MG63 (cell line): ENCODE measurements around the gene KIF25. TPM values are rescaled to one million over a fixed set of nuclear protein-coding genes. Genes with fewer than 3 reads are reported as not detected.

Source experiments
- DNase-seq: peaks from one replicate; pipeline ENCODE4 v3.0.0-alpha.2; 2020
- H3K27me3 ChIP-seq: fragments of 250-450 bp; sonication (Bioruptor Pico); 2 replicates; pipeline ENCODE4 v1.5.1; 2020; ENCODE audit warnings: mild to moderate bottlenecking, moderate library complexity
- H3K36me3 ChIP-seq: fragments of 250-450 bp; sonication (Bioruptor Pico); 2 replicates; pipeline ENCODE4 v1.5.1; 2020; ENCODE audit warnings: mild to moderate bottlenecking, moderate library complexity
- H3K4me3 ChIP-seq: fragments of 250-450 bp; sonication (Bioruptor Pico); 2 replicates; pipeline ENCODE4 v1.5.1; 2020; ENCODE audit warnings: mild to moderate bottlenecking, moderate library complexity
- H3K9me3 ChIP-seq: fragments of 250-450 bp; sonication (Bioruptor Pico); 2 replicates; pipeline ENCODE4 v1.5.1; 2020; ENCODE audit warnings: mild to moderate bottlenecking, moderate library complexity
- total RNA-seq: library from RNA; depleted of rRNA; stranded (reverse); fragments of >200 nt; shearing (Covaris generic); gene quantifications from 2 replicates; pipeline ENCODE4 v1.2.3, GENCODE V29; 2014; ENCODE audit warnings: low replicate concordance

The KIF25 gene
- total RNA-seq, 1 experiment from 2014 or later: not detected

DNA sequence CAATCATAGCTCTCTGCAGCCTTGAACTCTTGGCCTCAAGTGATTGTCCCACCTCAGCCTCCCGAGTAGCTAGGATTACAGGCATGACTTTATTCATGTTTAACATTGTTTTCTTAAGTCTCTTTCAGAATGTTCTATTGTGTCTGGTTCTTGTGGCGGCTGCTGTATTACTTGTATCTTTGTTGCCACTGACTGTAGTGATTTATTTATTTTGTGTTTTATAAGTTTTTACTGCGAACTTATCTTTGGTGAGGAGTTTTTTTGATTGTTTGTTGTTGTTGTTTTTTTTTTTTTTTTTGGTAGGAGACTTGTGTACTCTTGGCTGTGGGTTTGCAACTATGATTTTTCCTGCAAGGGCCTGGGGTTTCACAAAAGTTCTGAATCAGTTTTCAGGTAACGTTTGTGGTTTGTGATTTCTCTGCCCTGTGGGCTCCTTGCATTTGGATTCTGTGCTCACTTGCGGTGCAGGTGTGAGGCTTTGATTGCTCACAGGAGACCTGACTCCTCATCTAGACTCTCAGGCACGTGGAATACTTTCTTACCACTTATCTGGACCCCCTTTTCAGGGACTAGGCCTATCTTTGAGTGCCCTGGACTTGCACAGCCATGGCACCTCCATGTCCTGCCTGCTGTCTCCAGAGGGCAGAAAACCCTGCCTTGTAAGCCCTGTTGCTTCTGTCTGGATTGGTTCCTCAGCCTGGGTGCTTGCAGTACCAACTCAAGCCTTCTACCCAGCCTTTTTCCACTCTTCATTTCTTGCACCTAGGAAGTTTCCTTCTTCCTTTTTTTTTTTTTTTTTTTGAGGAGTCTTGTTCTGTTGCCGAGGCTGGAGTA is 25.2 kb downstream of the KIF25 start:
- H3K9me3 ChIP-seq: no peaks in the 10 kb centered on the region
- DNase-seq: no peak
- H3K27me3 ChIP-seq: no peaks in the 10 kb centered on the region
- no peak overlapping the region for H3K4me3 ChIP-seq
- no peaks in the 10 kb centered on the region for H3K36me3 ChIP-seq

DNA sequence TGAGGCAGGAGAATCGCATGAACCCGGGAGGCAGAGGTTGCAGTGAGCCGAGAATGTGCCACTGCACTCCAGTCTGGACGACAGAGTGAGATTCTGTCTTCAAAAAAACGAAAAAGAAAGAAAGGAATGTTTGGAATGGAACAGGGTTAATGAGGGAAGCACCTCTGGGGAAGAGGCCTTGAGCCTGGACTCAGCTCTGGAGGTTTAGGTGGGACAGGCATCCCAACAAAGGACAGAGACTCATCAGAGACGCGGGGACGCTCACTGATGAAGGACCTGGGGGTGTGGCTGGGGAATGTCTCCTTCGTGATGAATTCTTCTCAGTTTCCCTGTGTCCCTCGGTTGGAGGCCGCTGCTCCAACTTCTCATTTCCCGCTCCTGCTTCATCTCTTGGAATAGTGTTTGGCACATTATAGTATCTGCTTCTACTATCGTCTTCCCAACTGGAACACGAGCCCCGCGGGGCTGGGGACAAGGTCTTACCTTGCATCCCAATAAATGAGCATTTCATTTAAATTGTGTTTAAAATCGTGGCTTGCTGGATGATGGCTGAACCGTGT is 27.6 kb downstream of the KIF25 start:
- Histone ChIP-seq H3K27me3 (no peaks in the 10 kb centered on the region), H3K9me3 (no peaks in the 10 kb centered on the region), H3K4me3 (no peak overlapping the region), H3K36me3 (no peaks in the 10 kb centered on the region)
- DNase-seq: no peak

- no peak for DNase-seq
- H3K4me3 ChIP-seq: no peak overlapping the region
- H3K27me3 ChIP-seq: no peaks in the 10 kb centered on the region
- H3K9me3 ChIP-seq: no peaks in the 10 kb centered on the region
- H3K36me3 ChIP-seq: no peaks in the 10 kb centered on the region
Observed at GRCh38 chr6:168025831-168026710, 28.6 kb downstream of the KIF25 start.

DNA sequence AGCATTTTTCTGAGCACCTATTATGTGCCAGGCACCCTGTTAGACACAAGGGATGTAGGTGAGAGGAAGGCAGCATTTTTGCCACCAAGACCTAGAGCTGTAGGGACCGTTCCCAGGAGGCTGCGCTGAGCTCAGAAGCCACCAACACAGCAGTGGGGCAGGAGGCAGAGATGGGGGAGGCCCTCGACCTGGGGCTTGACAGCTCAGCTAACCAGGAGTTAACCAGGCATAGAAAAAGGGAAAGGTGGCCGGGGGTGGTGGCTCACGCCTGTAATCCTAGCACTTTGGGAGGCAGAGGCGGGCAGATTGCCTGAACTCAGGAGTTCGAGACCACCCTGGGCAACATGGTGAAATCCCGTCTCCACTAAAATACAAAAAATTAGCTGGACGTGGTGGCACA is 29.5 kb downstream of the KIF25 start:
- DNase-seq: no peak
- Histone ChIP-seq H3K4me3 (no peak overlapping the region), H3K27me3 (no peaks in the 10 kb centered on the region), H3K36me3 (no peaks in the 10 kb centered on the region), H3K9me3 (no peaks in the 10 kb centered on the region)

DNA sequence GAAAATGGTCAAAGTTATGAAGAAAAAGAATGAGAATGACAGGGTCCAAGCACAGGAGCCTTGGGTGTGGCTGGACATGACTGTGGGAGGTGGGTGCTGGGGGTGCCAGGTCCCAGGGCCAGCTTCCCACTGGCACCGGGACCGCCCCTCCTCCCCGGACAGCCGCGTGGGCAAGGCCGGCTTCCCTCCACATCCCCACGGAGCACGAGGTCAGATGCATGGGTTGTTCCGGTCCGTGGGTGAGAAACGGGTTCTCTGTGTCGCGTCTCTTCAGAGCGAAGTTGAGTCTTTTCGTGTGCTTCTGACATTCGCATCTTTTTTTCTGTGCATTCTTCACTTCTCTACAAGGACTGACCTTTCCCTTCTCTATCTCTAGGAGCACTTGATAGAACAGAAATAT is 30.1 kb downstream of the KIF25 start:
- no peak overlapping the region for H3K4me3 ChIP-seq
- H3K27me3 ChIP-seq: no peaks in the 10 kb centered on the region
- no peaks in the 10 kb centered on the region for H3K9me3 ChIP-seq
- no peaks in the 10 kb centered on the region for H3K36me3 ChIP-seq
- no peak for DNase-seq

GRCh38 chr6:168028181-168028580 is 30.7 kb downstream of the KIF25 start:
- H3K36me3 ChIP-seq: no peaks in the 10 kb centered on the region
- no peaks in the 10 kb centered on the region for H3K27me3 ChIP-seq
- no peaks in the 10 kb centered on the region for H3K9me3 ChIP-seq
- DNase-seq: no peak
- no peak overlapping the region for H3K4me3 ChIP-seq

DNA sequence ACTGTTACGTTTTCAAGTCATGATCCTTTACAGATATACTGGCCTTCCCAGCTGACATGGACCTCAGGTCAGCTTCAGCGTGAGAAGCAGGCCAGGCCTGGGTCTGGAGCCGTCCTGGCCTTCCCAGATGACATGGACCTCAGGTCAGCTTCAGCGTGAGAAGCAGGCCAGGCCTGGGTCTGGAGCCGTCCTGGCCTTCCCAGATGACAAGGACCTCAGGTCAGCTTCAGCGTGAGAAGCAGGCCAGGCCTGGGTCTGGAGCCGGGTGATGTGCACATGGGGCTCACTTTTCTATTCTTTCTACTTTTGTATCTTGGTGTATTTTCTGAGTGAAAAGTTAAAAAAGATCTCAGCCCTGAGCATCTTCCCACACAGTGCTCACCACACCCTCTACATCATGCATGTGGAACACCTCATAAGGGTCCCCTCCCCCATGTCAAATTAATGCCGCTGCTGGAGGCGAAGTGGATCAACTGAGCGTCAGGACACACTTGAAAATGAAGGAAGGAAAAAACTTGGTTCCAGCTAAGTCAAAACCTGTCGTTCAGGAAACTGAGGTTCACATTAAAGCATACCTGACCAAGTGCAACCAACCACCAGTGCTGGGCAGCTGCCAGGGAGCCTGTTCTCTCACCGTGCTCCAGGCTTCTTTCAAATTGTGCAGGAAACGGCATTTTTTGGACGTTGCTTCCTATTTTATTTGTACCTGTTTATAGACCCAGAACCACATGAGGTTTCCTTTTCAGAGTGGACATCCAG is 32.2 kb downstream of the KIF25 start:
- H3K4me3 ChIP-seq: no peak overlapping the region
- no peaks in the 10 kb centered on the region for H3K9me3 ChIP-seq
- H3K36me3 ChIP-seq: no peaks in the 10 kb centered on the region
- DNase-seq: no peak
- no peaks in the 10 kb centered on the region for H3K27me3 ChIP-seq

DNA sequence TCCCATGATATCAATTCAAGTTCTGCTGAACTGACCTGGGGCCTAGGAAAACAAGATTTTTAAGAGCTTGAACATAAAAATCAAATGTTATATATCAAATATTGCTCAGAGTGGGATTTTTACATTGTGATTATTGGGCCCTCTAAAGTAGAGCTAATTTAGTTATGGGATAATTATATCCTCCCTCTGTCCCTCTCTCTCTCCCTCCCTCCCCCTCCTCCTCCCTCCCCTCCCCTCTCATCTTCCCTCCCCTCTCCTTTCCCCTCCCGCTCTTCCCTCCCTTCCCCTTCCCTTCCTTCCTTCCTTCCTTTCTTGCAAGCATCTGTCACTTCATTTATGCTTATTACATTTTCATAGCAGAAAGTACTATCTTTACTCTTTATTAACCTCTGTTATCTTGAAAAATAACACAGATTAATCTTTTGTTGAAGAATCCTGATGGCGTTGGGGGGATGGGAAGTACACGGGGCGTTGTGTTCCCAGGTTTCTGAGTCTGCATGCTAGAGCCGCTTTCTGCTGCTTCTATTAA is 32.8 kb downstream of the KIF25 start:
- H3K36me3 ChIP-seq: no peaks in the 10 kb centered on the region
- no peak overlapping the region for H3K4me3 ChIP-seq
- H3K9me3 ChIP-seq: no peaks in the 10 kb centered on the region
- H3K27me3 ChIP-seq: no peaks in the 10 kb centered on the region
- no peak for DNase-seq

GRCh38 chr6:168030908-168031307 is 33.4 kb downstream of the KIF25 start:
- no peaks in the 10 kb centered on the region for H3K36me3 ChIP-seq
- no peaks in the 10 kb centered on the region for H3K9me3 ChIP-seq
- no peak for DNase-seq
- no peak overlapping the region for H3K4me3 ChIP-seq
- no peaks in the 10 kb centered on the region for H3K27me3 ChIP-seq

DNA sequence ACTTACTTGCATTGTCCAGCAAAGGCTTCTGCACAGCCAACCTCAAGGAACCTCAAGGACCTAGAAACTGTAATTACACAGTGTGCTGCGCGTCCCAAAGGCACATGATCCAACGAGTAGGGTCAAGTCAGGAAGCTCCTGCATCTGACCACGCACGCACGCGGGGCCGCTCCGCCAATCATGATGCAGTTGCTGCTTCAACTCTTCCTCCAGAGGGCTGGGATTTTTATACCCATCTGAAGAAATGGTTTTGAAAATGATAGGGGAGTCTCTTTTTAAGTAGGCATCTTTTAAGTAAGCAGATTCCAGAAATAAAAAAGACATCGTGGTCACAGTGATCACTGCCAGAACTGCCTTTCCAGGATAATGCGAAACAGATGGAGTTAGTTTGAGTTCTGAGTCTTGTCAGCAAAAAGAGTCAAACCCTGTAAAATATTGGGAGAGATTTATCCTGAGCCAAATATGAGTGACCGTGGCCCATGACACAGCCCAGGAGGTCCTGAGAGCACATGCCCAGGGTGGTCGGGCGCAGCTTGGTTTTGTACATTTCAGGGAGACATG is 34.0 kb downstream of the KIF25 start:
- Histone ChIP-seq H3K9me3 (no peaks in the 10 kb centered on the region), H3K4me3 (no peak overlapping the region), H3K36me3 (no peaks in the 10 kb centered on the region), H3K27me3 (no peaks in the 10 kb centered on the region)
- no peak for DNase-seq

GRCh38 chr6:168032005-168032760 is 34.7 kb downstream of the KIF25 start:
- DNase-seq: peak; percentile 76
- H3K27me3 ChIP-seq: no peaks in the 10 kb centered on the region
- H3K36me3 ChIP-seq: no peaks in the 10 kb centered on the region

DNA sequence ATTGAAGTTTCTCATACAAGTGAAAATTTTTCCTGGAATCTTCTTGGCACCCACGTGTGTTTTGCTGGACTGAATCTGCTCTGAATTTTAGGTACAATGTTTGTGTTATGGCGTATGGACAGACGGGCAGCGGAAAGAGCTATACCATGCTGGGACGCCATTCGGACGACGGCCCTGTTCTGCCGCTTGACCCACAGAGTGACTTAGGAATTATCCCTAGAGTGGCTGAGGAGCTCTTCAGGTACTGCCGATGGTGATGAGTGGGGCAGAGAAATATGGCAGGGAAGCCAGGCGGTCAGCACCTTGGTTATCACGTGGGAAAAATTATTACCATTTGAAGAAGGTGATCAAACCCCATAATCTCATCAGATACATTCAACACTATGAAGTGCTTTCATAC is 36.3 kb downstream of the KIF25 start:
- DNase-seq: no peak
- H3K27me3 ChIP-seq: no peaks in the 10 kb centered on the region
- no peaks in the 10 kb centered on the region for H3K36me3 ChIP-seq
- H3K9me3 ChIP-seq: no peaks in the 10 kb centered on the region
- H3K4me3 ChIP-seq: no peak overlapping the region

More at GRCh38 chr6:168032005-168032760, 34.7 kb downstream of the KIF25 start:
- Histone ChIP-seq H3K9me3 (no peaks in the 10 kb centered on the region), H3K4me3 (no peak overlapping the region)

- Histone ChIP-seq H3K36me3 (no peaks in the 10 kb centered on the region), H3K4me3 (no peak overlapping the region), H3K9me3 (no peaks in the 10 kb centered on the region), H3K27me3 (no peaks in the 10 kb centered on the region)
- no peak for DNase-seq
Observed at GRCh38 chr6:168034537-168034936, 37.1 kb downstream of the KIF25 start.

DNA sequence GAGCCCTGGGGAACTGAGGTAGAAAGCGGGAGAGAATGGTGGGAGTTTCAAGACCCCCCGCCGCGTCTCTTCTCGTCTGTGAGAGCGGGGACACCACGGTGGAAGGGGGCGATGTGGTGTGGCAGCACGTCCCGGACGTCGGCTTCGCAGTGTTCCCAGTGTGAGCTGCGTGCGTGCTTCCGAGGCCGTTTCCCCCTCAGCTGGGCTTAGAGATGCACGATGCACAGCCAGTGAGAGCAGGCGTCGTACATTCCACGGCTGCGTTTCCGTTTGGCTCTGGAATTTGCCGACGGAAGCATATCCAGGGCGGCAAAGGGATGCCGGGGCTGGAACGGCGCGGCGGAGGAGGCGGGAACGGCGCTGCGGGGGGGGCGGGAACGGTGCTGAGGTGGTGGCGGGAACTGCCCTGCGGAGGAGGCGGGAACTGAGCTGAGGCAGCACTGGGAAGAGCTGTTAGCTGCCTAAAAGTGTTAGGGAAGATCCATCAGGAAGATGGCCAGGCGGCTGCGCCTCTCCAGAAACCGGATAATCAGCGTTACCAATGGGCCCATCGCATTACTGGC is 37.7 kb downstream of the KIF25 start:
- H3K9me3 ChIP-seq: no peaks in the 10 kb centered on the region
- H3K4me3 ChIP-seq: peak overlapping the region; percentile 47
- no peaks in the 10 kb centered on the region for H3K27me3 ChIP-seq
- H3K36me3 ChIP-seq: no peaks in the 10 kb centered on the region
- DNase-seq: peak; percentile 61
